GM19463 (cell line): ENCODE measurements around the gene TLCD3A.
"Not testable (repeated sequence)": the region's sequence is repeated elsewhere in the genome, so short reads cannot be mapped to it uniquely, and the experiment has no call there.

ENCODE experiments used
- ATAC-seq: cut with Tn5 transposase; IDR thresholded peaks from one replicate; pipeline ENCODE4 v1.9.1; 2021; ENCODE audit warnings: mild to moderate bottlenecking, moderate library complexity; ENCODE audit not compliant: unreplicated experiment

TLCD3A gene

DNA sequence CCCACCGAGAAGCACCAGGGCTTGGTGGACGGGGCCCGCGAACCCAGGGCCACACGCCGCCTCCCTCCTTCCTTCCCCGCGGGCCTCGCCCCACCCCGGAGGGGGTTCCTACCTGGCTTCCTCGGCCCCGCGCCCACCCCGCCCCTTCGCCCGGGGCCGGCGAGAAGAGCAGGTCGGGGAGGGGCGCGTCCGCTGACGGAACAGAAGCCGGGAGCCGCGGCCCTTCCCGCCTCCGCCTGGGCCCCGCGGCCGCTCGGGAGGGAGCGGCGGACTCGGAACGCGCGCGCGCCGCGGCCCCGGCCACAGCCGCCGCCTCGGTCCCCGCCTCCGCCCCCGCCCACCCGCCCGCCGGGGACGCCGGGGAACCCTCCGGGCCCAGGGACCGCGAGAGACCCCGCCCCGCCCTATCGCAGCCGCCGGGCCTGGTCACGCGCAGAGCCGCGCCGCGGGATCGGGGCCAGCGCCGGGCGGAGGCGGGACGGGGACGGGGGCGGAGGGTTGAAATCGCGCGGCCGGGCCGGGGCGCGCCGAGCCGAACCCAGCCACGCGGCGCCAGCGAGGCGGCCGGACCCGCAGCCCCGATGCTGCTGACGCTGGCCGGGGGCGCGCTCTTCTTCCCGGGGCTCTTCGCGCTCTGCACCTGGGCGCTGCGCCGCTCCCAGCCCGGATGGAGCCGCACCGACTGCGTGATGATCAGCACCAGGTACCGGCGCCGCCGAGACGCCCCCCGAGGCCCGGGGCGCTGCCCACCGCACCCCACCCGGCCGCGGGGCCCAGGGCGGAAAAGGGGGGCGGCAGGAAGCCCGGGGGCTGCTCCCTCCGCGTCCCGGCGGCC is at the start of gene TLCD3A:
TSS of gene TLCD3A (plus strand) at position 530 of the 835 bp plus-strand sequence. CDS start at position 582, 52 bp downstream.
- ATAC-seq = peak; percentile 66

GRCh38 chr17:683040-683439 is 49.4 kb upstream of the TLCD3A start:
- ATAC-seq = no peak

DNA sequence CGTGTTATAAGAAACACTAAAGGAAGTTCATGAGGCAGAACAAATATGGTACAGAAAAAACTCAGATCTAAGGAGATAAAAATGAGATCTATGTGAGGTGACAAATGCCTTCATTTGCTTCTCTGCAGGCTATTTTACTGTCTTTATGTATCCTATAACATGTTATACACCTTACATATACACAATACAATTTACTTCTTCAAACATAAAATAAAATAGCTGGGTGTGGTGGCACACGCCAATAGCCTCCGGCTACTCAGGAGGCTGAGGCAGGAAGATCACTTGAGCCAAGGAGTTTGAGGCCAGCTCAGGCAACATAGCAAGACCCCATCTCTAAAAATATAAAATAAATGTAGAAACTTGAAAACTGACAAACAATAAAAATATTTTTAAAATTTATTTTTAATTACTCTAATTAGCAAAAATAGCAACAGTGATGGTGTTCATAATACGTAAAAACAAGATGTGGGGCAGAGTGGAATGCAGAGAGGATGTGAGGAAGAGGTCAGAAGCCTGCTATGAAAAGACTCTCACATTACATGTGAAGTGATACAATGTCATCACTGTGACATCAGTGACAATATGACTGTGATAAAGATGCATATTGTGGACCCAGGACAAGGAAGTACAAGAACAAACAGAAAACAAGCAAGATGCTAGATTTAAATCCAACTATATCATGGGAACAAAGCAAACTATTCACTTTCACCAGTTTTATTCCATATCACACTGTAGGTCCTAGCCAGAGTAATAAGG is 48.7 kb upstream of the TLCD3A start:
- no peak for ATAC-seq

GRCh38 chr17:685006-685405 is 47.4 kb upstream of the TLCD3A start:
- no peak for ATAC-seq

GRCh38 chr17:688100-688989 is 44.1 kb upstream of the TLCD3A start:
- ATAC-seq = no peak

GRCh38 chr17:689556-690275 is 42.7 kb upstream of the TLCD3A start:
- no peak for ATAC-seq

GRCh38 chr17:690361-690760 is 42.0 kb upstream of the TLCD3A start:
- ATAC-seq = no peak

GRCh38 chr17:691423-691822 is 41.0 kb upstream of the TLCD3A start:
- ATAC-seq = no peak

GRCh38 chr17:692116-692515 is 40.3 kb upstream of the TLCD3A start:
- no peak for ATAC-seq

GRCh38 chr17:693791-694638 is 38.4 kb upstream of the TLCD3A start:
- no peak for ATAC-seq

- ATAC-seq = no peak
These were observed 36.0 kb upstream of the TLCD3A start for GRCh38 chr17:696369-696768.

- ATAC-seq = no peak
These were observed 34.7 kb upstream of the TLCD3A start for GRCh38 chr17:697682-698081.

GRCh38 chr17:698096-698495 is 34.3 kb upstream of the TLCD3A start:
- ATAC-seq = not testable (repeated sequence)

- no peak for ATAC-seq
These were observed 33.1 kb upstream of the TLCD3A start for GRCh38 chr17:699345-699744.

GRCh38 chr17:700504-701094 is 31.8 kb upstream of the TLCD3A start:
- ATAC-seq = no peak

GRCh38 chr17:703081-703875 is 29.1 kb upstream of the TLCD3A start:
- no peak for ATAC-seq

DNA sequence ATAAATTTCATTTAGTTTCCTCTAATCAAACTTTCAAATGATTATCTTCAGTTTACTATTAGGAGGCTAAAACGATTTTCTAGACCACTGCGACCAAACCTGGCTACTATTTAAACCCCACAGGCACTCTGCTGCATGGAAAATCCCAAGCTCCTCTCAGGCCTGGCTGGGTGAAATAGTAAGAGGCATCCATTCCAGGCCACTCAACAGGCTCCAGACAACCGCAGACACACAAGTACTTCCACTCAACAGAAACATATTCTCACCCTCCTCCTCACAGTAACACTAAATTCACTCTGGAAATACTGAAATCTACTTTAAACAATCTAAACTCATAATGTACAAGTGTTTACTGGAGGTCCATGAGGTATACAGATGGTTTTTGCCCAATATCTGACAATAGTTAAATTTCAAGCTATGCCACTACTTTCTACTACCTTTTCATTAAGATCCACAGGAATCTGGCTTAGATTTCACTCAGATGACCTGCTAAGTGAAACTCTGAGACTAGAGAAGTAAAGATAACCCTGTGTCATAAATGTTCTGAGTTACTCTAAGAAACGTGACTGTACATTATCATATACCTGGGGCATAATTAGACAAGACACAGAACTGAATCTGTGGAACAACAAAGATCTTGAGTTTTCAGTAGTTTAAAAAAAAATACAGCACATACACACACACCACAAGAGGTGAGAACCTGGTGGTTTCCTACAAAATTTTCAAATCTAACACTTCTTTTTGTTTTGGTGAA is 28.1 kb upstream of the TLCD3A start:
- ATAC-seq = no peak

DNA sequence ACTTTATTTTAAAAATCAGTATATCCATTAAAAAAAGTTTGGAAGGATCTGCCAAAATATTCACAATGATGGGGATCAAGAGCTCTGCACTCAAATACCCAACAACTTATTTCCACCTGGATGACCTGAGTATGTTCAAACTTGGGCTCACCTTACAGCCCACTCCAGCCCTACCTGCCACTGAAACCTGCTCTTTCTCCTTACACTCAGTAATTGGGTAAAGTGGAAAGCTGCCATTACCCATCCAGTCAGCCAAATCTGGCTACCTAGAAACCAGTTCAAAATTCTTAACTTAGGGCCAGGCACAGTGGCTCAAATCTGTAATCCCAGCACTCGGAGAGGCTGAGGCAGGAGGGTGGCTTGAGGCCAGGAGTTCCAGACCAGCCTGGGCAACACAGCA is 27.4 kb upstream of the TLCD3A start:
- ATAC-seq = no peak
